ENCODE measurements around the gene CMPK1.

DNA sequence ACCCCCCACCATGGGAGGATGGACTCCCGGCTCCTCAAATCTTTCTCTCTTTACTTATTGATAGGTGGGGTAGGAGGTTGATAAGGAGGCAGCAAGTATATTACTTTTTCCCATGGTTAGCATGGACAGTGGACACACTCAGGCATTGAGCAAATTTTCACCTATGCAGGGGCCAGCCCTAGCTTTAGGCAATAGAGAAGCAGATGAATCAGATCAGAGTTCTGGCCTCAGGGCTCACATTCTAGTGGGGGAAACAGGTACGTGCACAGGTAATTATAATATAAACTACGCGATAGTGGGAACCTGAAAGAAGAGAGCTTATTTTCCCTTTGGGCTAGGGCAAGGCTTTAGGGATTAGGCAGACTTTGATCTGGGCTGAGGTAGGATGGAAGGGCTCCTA lies 69.0 kb downstream of the CMPK1 start:
- TF ChIP-seq, protein P1, sequence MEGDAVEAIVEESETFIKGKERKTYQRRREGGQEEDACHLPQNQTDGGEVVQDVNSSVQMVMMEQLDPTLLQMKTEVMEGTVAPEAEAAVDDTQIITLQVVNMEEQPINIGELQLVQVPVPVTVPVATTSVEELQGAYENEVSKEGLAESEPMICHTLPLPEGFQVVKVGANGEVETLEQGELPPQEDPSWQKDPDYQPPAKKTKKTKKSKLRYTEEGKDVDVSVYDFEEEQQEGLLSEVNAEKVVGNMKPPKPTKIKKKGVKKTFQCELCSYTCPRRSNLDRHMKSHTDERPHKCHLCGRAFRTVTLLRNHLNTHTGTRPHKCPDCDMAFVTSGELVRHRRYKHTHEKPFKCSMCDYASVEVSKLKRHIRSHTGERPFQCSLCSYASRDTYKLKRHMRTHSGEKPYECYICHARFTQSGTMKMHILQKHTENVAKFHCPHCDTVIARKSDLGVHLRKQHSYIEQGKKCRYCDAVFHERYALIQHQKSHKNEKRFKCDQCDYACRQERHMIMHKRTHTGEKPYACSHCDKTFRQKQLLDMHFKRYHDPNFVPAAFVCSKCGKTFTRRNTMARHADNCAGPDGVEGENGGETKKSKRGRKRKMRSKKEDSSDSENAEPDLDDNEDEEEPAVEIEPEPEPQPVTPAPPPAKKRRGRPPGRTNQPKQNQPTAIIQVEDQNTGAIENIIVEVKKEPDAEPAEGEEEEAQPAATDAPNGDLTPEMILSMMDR (IDR thresholded peaks at IDR 0.05) = no peak
- no peak for TF ChIP-seq POLR2A (IDR thresholded peaks at IDR 0.05)
